ENCODE measurements around the gene EGLN1. TPM values are rescaled to one million over a fixed set of nuclear protein-coding genes. Genes with fewer than 3 reads are reported as not detected.

The EGLN1 gene
- total RNA-seq, 1 donor from 2014 or later: 23.6 TPM

DNA sequence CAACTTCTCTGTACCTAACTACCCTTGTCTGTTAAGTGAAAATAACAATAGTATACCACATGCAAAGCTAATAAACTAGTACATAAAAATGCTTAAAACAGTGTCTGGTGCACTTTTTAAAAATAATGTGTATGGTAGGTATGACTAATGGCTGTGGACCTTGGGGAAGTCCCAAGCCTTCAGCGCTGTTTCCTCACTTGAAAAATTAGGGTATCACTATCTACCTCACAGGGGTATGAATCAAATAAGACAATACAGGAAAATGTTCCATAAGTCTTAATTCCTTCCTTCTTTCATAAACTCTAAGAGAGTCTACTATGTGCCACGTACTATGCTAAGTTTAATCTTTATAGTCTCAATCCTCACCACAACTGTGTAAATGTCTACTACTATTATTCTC, 32.0 kb downstream of the EGLN1 start:
- Histone ChIP-seq H3K4me3 (ENCODE audit: low read depth, low read length) (no peak overlapping the region), H3K36me3 (ENCODE audit: control insufficient read depth, insufficient read depth, low read length) (no peaks in the 10 kb centered on the region)
- DNase-seq (ENCODE audit: low read depth): no peak

DNA sequence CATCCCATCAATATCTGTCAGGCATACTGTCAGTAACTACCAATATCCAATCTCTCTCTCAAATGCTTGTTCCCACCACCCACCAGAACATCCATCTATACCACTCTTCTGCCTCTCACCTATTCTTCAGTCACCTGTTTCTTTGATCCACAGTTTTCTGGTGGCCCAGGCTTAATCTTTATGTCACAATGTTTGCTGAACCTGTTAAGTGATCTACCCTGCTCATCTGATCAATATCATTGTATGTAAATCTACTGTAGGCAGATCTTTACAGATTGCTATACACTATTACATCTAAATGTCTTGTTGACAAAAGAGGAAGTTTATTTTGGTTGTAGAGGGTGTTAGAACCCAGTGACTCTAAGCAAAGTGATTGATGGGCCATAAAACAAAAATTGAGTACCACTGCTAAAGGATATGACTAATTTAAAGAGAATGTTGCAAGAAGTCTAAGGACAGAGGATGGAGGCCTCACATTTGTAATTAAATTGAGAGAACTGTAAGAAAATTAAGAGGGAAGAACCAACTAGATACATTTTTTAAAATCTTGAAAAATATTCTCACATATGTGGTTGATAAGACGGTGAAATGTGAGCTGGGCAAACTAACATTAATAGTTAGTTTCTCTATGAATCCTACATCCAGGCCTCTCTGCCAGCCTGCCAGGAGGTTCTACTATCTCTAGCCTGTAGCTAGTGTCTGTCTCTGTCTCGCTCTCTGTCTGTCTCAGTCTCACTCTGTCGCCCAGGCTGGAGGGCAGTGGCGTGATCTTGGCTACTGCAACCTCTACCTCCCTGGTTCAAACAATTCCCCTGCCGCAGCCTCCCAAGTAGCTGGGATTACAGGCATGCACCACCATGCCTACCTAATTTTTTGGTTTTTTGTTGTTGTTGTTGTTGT, 34.1 kb downstream of the EGLN1 start:
- Histone ChIP-seq H3K27me3 (ENCODE audit: control insufficient read depth, insufficient read depth, low read length) (no peaks in the 10 kb centered on the region), H3K36me3 (ENCODE audit: control insufficient read depth, insufficient read depth, low read length) (no peaks in the 10 kb centered on the region), H3K4me3 (ENCODE audit: low read depth, low read length) (no peak overlapping the region)
- no peak for DNase-seq (ENCODE audit: low read depth)
- TF ChIP-seq, protein P1, sequence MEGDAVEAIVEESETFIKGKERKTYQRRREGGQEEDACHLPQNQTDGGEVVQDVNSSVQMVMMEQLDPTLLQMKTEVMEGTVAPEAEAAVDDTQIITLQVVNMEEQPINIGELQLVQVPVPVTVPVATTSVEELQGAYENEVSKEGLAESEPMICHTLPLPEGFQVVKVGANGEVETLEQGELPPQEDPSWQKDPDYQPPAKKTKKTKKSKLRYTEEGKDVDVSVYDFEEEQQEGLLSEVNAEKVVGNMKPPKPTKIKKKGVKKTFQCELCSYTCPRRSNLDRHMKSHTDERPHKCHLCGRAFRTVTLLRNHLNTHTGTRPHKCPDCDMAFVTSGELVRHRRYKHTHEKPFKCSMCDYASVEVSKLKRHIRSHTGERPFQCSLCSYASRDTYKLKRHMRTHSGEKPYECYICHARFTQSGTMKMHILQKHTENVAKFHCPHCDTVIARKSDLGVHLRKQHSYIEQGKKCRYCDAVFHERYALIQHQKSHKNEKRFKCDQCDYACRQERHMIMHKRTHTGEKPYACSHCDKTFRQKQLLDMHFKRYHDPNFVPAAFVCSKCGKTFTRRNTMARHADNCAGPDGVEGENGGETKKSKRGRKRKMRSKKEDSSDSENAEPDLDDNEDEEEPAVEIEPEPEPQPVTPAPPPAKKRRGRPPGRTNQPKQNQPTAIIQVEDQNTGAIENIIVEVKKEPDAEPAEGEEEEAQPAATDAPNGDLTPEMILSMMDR (IDR thresholded peaks at IDR 0.05; ENCODE audit: insufficient read depth, low read length, poor library complexity, severe bottlenecking): no peak

More for the DNA sequence above, 32.0 kb downstream of the EGLN1 start:
- no peaks in the 10 kb centered on the region for H3K27me3 ChIP-seq (ENCODE audit: control insufficient read depth, insufficient read depth, low read length)
- TF ChIP-seq, protein P1 (IDR thresholded peaks at IDR 0.05; ENCODE audit: insufficient read depth, low read length, poor library complexity, severe bottlenecking): no peak

DNA sequence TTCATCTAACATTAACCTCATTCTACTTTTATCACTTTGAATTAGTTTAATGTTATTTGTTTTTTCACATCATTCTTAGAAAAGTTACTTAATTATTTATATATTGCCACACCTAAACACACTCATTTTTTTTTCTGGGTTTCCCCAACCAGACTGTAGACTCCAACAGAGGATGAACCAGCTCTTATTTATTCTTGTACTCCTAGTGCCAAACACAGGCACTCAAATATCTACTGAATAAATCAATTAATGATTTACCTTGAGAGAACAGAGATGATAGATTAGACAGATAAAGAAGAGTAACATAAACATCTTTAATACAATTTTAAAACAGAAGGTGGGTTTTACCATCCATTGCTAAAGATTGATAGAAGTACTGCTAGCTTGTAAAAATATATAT, 35.6 kb downstream of the EGLN1 start:
- no peak for DNase-seq (ENCODE audit: low read depth)
- H3K36me3 ChIP-seq (ENCODE audit: control insufficient read depth, insufficient read depth, low read length): no peaks in the 10 kb centered on the region
- TF ChIP-seq, protein P1 (IDR thresholded peaks at IDR 0.05; ENCODE audit: insufficient read depth, low read length, poor library complexity, severe bottlenecking): no peak
- H3K4me3 ChIP-seq (ENCODE audit: low read depth, low read length): no peak overlapping the region
- no peaks in the 10 kb centered on the region for H3K27me3 ChIP-seq (ENCODE audit: control insufficient read depth, insufficient read depth, low read length)

DNA sequence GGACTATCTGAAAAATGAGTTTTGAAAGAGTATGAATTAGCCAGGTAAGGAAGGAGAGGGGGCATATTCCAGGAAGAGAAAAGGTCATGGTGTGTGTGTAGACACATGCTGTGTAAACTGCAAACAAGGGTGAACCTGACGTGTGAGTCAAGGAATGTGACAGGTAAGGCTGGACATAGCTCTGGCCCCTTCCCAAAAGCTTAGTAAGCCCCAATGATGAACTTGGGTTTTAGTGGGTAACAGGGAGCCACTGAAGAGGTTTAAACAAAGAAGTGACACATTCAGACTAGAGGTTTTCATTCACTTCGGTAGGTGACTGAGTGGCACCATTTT, 36.7 kb downstream of the EGLN1 start:
- Histone ChIP-seq H3K4me3 (ENCODE audit: low read depth, low read length) (no peak overlapping the region), H3K27me3 (ENCODE audit: control insufficient read depth, insufficient read depth, low read length) (no peaks in the 10 kb centered on the region), H3K36me3 (ENCODE audit: control insufficient read depth, insufficient read depth, low read length) (no peaks in the 10 kb centered on the region)
- TF ChIP-seq, protein P1 (IDR thresholded peaks at IDR 0.05; ENCODE audit: insufficient read depth, low read length, poor library complexity, severe bottlenecking): no peak
- no peak for DNase-seq (ENCODE audit: low read depth)

DNA sequence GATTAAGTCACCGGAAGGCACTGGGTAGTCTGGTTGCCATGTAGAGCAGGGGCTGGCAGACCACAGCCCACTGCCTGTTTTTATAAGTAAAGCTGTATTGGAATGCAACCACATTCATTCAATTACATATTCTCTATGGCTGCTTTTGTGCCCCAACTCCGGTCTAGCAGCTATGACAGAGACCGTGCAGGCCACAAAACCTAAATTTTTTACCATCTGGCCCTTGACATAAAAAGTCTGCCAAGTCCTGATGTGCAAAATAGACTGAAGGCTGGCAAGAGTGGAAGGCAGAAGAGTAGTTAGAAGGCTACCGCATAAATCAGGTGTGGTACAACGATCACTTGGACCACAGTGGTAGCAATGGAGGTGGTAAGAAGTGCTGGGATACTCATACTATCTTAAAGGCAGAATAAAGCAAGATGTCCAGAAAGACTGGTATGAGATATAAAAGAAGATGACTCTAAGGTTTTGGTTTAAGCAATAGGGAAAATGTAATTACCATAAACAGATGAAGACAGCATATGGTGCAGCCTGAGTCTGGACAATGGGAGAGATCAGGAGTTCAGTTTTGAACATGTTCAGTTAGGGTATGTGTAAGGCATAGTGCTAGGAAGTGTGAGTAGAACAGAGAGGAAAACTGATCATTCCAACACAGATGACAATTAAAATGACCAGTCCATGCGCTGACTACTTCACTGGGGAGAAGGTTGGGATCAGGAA, 37.2 kb downstream of the EGLN1 start:
- no peak overlapping the region for H3K4me3 ChIP-seq (ENCODE audit: low read depth, low read length)
- DNase-seq (ENCODE audit: low read depth): no peak
- TF ChIP-seq, protein P1 (IDR thresholded peaks at IDR 0.05; ENCODE audit: insufficient read depth, low read length, poor library complexity, severe bottlenecking): no peak

More for the DNA sequence above, 37.2 kb downstream of the EGLN1 start:
- Histone ChIP-seq H3K27me3 (ENCODE audit: control insufficient read depth, insufficient read depth, low read length) (no peaks in the 10 kb centered on the region), H3K36me3 (ENCODE audit: control insufficient read depth, insufficient read depth, low read length) (no peaks in the 10 kb centered on the region)
